ENCODE measurements around the gene CD99.
"Not testable (repeated sequence)": the region's sequence is repeated elsewhere in the genome, so short reads cannot be mapped to it uniquely, and the experiment has no call there.

CD99 gene

GRCh38 chrX:2718821-2719220 lies 27.7 kb downstream of the CD99 start:
- no peak overlapping the region for H3K4me2 ChIP-seq (ENCODE audit: low read depth, low read length, poor library complexity, severe bottlenecking)
- no peak overlapping the region for H3K9ac ChIP-seq (ENCODE audit: low read depth, low read length, poor library complexity, severe bottlenecking)
- peaks cover 64% of the 10 kb centered on the region; the same call in 1 of the 2 replicates for H3K36me3 ChIP-seq (ENCODE audit: insufficient read depth, low read length)
- H4K20me1 ChIP-seq (ENCODE audit: insufficient read depth, low read length, poor library complexity, severe bottlenecking): peaks cover 4% of the 10 kb centered on the region
- no peaks in the 10 kb centered on the region for H3K9me3 ChIP-seq (ENCODE audit: insufficient read depth, low read depth, low read length)
- H3K79me2 ChIP-seq (ENCODE audit: insufficient read depth, low read length): peaks cover 10% of the 10 kb centered on the region
- no peak overlapping the region for H2AFZ ChIP-seq (ENCODE audit: low read length)
- H3F3A ChIP-seq (ENCODE audit: low read depth): no peaks in the 10 kb centered on the region
- TF ChIP-seq CTCF (conservative IDR thresholded peaks at IDR 0.05; ENCODE audit: low read length) (no peak), EZH2phosphoT487 (IDR thresholded peaks at IDR 0.05; ENCODE audit: borderline replicate concordance) (no peak)
- no peaks in the 10 kb centered on the region for H3K27me3 ChIP-seq (ENCODE audit: insufficient read depth, low read length, poor library complexity, severe bottlenecking)
- no peaks in the 10 kb centered on the region for H3K9me2 ChIP-seq (replicated peaks; ENCODE audit: low read depth, low read length)
- no peak overlapping the region for H3K4me3 ChIP-seq (ENCODE audit: low read length, poor library complexity, severe bottlenecking)
- H3K4me1 ChIP-seq (ENCODE audit: insufficient read depth, low read length, poor library complexity, severe bottlenecking): no peaks in the 10 kb centered on the region

GRCh38 chrX:2719774-2720447 lies 28.8 kb downstream of the CD99 start:
- Histone ChIP-seq H3K4me2 (ENCODE audit: low read depth, low read length, poor library complexity, severe bottlenecking) (no peak overlapping the region), H3K4me3 (ENCODE audit: low read length, poor library complexity, severe bottlenecking) (no peak overlapping the region), H2AFZ (ENCODE audit: low read length) (no peak overlapping the region), H3F3A (ENCODE audit: low read depth) (no peaks in the 10 kb centered on the region), H3K9ac (ENCODE audit: low read depth, low read length, poor library complexity, severe bottlenecking) (no peak overlapping the region), H4K20me1 (ENCODE audit: insufficient read depth, low read length, poor library complexity, severe bottlenecking) (no peaks in the 10 kb centered on the region), H3K4me1 (ENCODE audit: insufficient read depth, low read length, poor library complexity, severe bottlenecking) (no peaks in the 10 kb centered on the region), H3K79me2 (ENCODE audit: insufficient read depth, low read length) (no peaks in the 10 kb centered on the region), H3K27me3 (ENCODE audit: insufficient read depth, low read length, poor library complexity, severe bottlenecking) (no peaks in the 10 kb centered on the region), H3K9me3 (ENCODE audit: insufficient read depth, low read depth, low read length) (no peaks in the 10 kb centered on the region), H3K36me3 (ENCODE audit: insufficient read depth, low read length) (peaks cover 65% of the 10 kb centered on the region; the same call in 1 of the 2 replicates), H3K9me2 (replicated peaks; ENCODE audit: low read depth, low read length) (no peaks in the 10 kb centered on the region)
- TF ChIP-seq EZH2phosphoT487 (IDR thresholded peaks at IDR 0.05; ENCODE audit: borderline replicate concordance) (no peak), CTCF (conservative IDR thresholded peaks at IDR 0.05; ENCODE audit: low read length) (no peak)

GRCh38 chrX:2723286-2723879 lies 32.3 kb downstream of the CD99 start:
- Histone ChIP-seq H3K4me2 (ENCODE audit: low read depth, low read length, poor library complexity, severe bottlenecking) (no peak overlapping the region), H3K27me3 (ENCODE audit: insufficient read depth, low read length, poor library complexity, severe bottlenecking) (no peaks in the 10 kb centered on the region), H3K36me3 (ENCODE audit: insufficient read depth, low read length) (peaks cover 63% of the 10 kb centered on the region; the same call in 1 of the 2 replicates), H3K9me3 (ENCODE audit: insufficient read depth, low read depth, low read length) (no peaks in the 10 kb centered on the region), H3K4me1 (ENCODE audit: insufficient read depth, low read length, poor library complexity, severe bottlenecking) (no peaks in the 10 kb centered on the region), H3K9ac (ENCODE audit: low read depth, low read length, poor library complexity, severe bottlenecking) (no peak overlapping the region), H2AFZ (ENCODE audit: low read length) (no peak overlapping the region), H3K9me2 (replicated peaks; ENCODE audit: low read depth, low read length) (no peaks in the 10 kb centered on the region), H3K79me2 (ENCODE audit: insufficient read depth, low read length) (no peaks in the 10 kb centered on the region), H3F3A (ENCODE audit: low read depth) (no peaks in the 10 kb centered on the region), H3K4me3 (ENCODE audit: low read length, poor library complexity, severe bottlenecking) (no peak overlapping the region), H4K20me1 (ENCODE audit: insufficient read depth, low read length, poor library complexity, severe bottlenecking) (no peaks in the 10 kb centered on the region)
- no peak for TF ChIP-seq CTCF (conservative IDR thresholded peaks at IDR 0.05; ENCODE audit: low read length)
- no peak for TF ChIP-seq EZH2phosphoT487 (IDR thresholded peaks at IDR 0.05; ENCODE audit: borderline replicate concordance)

- H2AFZ ChIP-seq (ENCODE audit: low read length); H3K4me3 ChIP-seq (ENCODE audit: low read length, poor library complexity, severe bottlenecking); H3K9ac ChIP-seq (ENCODE audit: low read depth, low read length, poor library complexity, severe bottlenecking); H3K4me1 ChIP-seq (ENCODE audit: insufficient read depth, low read length, poor library complexity, severe bottlenecking); H3K27me3 ChIP-seq (ENCODE audit: insufficient read depth, low read length, poor library complexity, severe bottlenecking); H3K9me2 ChIP-seq (replicated peaks; ENCODE audit: low read depth, low read length); H3K9me3 ChIP-seq (ENCODE audit: insufficient read depth, low read depth, low read length); H3F3A ChIP-seq (ENCODE audit: low read depth); H3K79me2 ChIP-seq (ENCODE audit: insufficient read depth, low read length); H3K4me2 ChIP-seq (ENCODE audit: low read depth, low read length, poor library complexity, severe bottlenecking); H4K20me1 ChIP-seq (ENCODE audit: insufficient read depth, low read length, poor library complexity, severe bottlenecking): not testable (repeated sequence)
- H3K36me3 ChIP-seq (ENCODE audit: insufficient read depth, low read length): peaks cover 53% of the 10 kb centered on the region; the same call in 1 of the 2 replicates
These were observed 36.2 kb downstream of the CD99 start for GRCh38 chrX:2727264-2727663.
